Stromal cell of bone marrow (primary cell): ENCODE results near the gene GTF2I.
"Not testable (repeated sequence)": the region's sequence is repeated elsewhere in the genome, so short reads cannot be mapped to it uniquely, and the experiment has no call there.

Experiments used
- DNase-seq: peaks from one replicate; pipeline ENCODE4 v3.0.0-alpha.2; 2012; ENCODE audit warnings: low read depth

GTF2I gene

GRCh38 chr7:74717889-74718288 lies 60.4 kb downstream of the GTF2I start:
- DNase-seq = no peak

DNA sequence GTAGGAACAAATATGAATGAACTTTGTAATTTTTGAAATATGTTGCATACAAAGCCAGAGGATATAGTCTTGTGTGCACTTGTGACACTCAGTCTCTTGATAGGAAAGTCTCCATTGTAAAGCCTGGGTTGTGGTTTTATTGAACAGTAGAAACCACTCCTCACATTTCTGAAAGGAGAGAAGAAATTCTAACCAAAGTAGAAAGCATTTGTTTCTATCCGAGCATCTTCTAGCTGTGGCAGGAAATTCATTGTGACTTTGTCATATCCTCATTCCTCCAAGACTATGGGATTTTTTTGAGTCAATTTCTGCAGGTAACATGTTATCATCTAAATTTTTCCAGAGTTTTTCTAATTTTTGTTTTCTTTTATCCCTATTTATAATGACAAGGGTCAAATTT lies 60.8 kb downstream of the GTF2I start:
- DNase-seq = no peak

- DNase-seq = no peak
These were observed 64.6 kb downstream of the GTF2I start for GRCh38 chr7:74722153-74722552.

GRCh38 chr7:74725840-74726239 lies 68.3 kb downstream of the GTF2I start:
- no peak for DNase-seq

DNA sequence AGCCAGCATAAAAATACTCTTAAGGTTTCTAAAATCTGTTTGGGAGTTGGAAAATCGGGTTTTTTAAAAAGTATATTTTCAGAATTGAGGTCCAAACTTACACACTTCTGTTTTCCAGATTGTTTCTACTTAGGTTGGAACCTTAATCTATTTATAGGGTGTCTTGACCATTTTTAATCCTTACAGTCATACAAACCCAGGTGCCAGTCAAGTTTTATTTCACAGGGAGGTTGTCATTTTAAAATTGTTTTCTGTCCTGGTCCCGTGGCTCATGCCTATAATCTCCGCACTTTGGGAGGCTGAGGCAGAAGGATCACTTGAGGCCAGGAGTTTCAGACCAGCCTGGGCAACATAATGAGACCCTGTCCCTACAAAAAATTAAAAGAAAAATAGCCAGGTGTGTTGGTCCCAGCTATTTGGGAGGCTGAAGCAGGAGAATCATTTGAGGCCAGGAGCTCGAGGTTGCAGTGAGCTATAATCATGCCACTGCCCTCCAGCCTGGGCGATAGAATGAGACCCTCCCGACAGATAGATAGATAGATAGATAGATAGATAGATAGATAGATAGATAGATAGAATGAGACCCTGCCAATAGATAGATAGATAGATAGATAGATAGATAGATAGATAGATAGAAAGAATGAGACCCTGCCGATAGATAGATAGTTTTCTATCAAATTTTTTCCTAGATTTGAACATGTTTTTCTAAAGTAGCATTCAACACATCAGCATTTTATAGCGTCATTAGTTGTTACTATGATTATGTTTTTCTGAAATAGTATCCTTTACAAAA lies 69.0 kb downstream of the GTF2I start:
- no peak for DNase-seq

DNA sequence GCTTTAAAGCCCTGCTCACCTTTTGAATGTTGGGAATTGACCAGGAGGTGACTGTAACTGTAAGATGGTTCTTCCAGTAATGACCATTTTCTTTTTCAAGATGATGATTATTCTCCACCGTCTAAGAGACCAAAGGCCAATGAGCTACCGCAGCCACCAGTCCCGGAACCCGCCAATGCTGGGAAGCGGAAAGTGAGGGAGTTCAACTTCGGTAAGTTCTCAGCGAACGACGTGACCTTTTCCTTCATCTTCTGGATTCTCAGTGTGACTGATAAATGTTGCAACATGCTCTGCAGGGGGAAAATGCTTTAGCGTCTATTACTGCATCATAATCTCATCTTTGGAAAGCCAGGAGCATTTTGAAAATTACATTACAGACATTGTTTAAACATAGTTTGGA lies 71.2 kb downstream of the GTF2I start:
- not testable (repeated sequence) for DNase-seq

DNA sequence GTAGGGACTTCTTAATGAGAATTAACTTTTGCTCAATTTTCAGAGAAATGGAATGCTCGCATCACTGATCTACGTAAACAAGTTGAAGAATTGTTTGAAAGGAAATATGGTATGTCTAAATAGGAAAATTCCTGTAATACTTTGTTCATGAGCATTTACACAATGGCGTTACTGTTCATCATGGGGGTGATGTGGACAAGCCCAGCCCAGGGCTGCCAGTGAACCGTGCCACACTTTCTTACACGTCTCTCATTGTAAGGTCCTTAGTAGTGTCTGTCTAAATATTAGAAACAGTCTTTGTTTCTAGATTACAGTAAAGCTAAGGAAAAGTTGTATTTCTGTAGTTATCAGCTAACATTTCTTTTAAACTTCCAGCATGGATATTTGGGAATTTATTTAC lies 72.7 kb downstream of the GTF2I start:
- not testable (repeated sequence) for DNase-seq

- not testable (repeated sequence) for DNase-seq
These were observed 82.6 kb downstream of the GTF2I start for GRCh38 chr7:74739974-74740703.

GRCh38 chr7:74743936-74744557 lies 86.5 kb downstream of the GTF2I start:
- DNase-seq = not testable (repeated sequence)

DNA sequence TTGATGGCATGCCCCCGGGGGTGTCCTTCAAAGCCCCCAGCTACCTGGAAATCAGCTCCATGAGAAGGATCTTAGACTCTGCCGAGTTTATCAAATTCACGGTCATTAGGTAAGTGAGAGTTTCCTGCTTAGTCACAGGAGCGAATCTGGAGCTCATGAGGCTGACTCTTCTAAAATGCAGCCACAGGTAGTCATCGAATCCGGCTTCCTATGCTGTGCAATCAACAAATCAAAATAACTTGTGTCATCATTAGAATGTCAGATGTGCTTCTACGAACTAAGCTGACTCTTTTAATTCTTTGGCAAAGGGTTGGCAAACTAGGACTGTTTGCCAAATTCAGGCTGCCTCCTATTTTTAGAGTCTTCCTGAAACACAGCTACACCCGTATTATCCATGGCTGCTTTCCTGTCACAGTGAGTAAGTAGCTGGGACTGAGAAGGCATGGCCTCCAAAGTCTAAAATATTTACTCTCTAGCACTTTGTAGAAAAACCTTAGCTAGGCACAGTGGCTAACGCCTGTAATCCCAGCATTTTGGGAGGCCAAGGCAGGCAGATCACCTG lies 96.5 kb downstream of the GTF2I start:
- not testable (repeated sequence) for DNase-seq

DNA sequence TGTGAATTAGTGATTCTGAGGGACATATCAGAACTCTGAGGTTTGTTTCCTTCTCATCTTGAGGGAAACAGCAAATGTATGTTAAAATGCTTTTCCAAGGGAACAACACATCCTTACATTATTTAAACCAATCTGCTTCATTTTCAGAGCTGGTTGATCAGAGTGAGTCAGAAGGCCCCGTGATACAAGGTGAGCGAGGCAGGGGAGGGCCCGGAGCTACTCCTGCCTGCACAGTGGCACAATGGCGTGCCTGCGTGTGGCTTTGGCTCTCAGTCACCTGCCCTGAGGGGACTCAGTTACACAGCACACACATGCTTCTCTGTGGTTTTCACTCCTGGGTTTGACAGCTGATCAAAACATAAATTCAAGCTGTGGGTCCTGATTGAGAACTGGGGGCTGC lies 99.2 kb downstream of the GTF2I start:
- DNase-seq = not testable (repeated sequence)

DNA sequence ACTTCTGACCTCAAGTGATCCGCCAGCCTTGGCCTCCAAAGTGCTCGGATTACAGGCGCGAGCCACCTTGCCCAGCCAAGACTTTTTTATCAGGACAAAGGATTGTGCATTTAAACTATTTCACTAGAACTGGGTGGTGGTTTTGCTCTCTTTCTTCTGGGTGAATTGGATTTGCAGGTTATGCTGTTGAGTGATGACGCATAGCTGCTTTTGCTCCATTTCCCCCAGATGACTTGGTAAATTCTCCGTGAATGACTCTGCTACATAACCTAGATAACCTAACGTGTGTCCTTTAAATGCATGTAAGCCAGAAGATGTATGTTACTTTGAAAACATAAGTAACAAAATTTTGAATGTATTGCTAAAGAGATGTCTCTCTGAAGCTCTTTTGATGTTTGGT lies 100.8 kb downstream of the GTF2I start:
- DNase-seq = not testable (repeated sequence)

GRCh38 chr7:74758982-74759381 lies 101.5 kb downstream of the GTF2I start:
- DNase-seq = not testable (repeated sequence)

DNA sequence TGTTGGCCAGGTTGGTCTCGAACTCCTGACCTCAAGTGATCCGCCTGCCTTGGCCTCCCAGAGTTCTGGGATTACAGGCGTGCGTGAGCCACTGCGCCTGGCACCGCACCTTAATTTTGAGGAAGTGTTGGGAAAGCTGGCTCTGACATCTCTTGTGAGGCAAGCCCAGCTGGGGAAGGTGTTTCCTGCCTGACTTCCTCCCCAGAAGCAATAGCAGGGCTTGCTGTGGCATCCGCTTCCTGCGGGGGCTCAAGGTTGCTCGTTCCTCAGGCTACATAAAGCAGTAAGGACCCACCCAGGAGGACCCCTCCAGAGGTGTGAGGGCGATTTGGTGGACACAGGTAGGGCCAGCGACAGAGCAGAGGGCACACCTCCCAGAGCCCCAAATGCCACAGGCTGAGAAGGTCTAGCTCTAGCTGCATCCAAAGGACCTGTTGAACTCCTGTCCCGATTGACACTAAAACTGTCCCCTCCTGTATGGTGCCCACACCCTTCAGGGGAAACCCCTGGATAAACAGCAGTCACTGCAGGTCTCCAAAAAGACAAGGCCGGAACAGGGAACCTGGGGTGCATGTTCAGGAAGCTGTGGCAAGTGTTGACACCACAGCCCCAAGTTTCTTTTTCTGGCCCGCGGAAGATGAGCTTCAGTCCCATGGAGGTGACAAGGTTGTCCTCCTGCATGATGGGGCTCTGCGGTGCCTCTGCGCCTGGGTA lies 107.8 kb downstream of the GTF2I start:
- DNase-seq = not testable (repeated sequence)

DNA sequence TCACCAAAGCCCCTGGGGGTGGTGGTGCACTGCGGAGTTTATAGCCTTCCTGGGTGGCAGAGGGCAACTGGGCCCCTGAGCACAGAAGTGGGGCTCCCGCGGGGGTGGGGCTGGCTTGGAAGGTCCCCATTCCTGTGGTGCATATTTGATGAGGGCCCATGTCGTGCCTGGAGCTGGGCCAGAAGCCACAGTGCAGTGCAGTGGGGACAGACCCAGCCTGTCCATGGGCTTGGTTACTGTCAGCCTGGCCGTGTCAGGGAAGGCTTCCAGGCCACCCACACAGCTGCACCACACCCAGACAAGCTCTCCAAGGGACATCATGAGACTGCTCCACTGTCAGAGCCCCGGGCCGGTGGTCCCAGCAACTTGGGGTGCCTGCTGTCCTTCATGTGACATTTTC lies 109.0 kb downstream of the GTF2I start:
- not testable (repeated sequence) for DNase-seq

DNA sequence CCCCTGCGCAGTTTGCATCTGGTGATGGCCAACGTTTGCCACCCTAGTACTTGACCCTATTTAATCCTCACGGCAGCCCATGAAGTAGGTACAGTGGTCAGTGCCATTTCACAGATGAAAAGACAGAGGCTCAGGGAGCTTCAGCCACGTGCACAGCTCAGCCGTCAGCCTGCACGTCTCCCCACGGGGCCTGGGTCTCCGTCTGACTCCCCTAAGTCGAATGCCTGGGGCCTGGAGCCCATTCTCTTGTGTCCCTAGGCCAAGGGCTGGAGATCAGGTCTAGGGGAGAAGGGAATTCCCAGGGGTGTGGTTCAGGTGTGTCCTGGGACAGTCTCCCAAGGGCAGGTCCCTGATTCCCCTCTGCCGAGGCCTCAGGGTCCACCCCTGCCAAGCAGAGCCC lies 109.5 kb downstream of the GTF2I start:
- DNase-seq = not testable (repeated sequence)

GRCh38 chr7:74770062-74770461 lies 112.5 kb downstream of the GTF2I start:
- DNase-seq = not testable (repeated sequence)

GRCh38 chr7:74772093-74772492 lies 114.6 kb downstream of the GTF2I start:
- not testable (repeated sequence) for DNase-seq

GRCh38 chr7:74773760-74774750 lies 116.5 kb downstream of the GTF2I start, which contains the start of gene NCF1:
TSS of gene NCF1 (plus strand) at chr7:74774011. CDS start at chr7:74774032, 21 bp downstream.
- not testable (repeated sequence) for DNase-seq

DNA sequence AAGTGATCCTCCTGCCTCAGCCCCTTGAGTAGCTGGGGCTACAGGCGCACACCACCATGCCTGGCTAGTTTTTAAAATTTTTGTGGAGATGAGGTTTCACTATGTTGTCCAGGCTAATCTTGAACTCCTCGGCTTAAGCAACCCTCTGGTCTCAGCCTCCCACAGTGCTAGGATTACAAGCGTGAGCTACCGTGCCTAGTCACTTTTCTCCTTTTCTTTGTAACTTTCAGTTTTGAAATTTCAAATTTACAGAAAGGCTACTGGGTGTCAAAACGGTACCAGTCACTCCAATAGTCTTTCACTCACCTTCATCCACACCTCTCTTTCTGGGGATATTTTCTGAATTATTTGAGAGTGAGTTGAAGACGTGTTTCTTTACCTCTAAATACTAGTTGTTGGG lies 117.6 kb downstream of the GTF2I start:
- DNase-seq = not testable (repeated sequence)
